Tibial nerve (tissue), 3 donors: ENCODE data around the gene GPR171.

Experiments used
- POLR2A ChIP-seq, 2 donors: fragments of 450-650 bp; IDR thresholded peaks; one replicate each; pipeline ENCODE4 v1.6.1; 2017; ENCODE audit warnings: antibody characterized with exemption in 2 of 2, mild to moderate bottlenecking in 2 of 2, moderate library complexity in 2 of 2
- TF ChIP-seq, protein P1 (sequence below), 5 experiments: fragments of 200-600 bp in 3 of 5; fragments of 450-650 bp in 2 of 5; sonication (generic) in 3 of 5; IDR thresholded peaks; one replicate each; pipeline ENCODE4 v1.5.1; 2016 to 2019; ENCODE audit warnings: antibody characterized with exemption in 5 of 5, mild to moderate bottlenecking in 3 of 5, moderate library complexity in 2 of 5

GRCh38 chr3:151175952-151176351, 27.1 kb downstream of the GPR171 start:
- TF ChIP-seq, protein P1, sequence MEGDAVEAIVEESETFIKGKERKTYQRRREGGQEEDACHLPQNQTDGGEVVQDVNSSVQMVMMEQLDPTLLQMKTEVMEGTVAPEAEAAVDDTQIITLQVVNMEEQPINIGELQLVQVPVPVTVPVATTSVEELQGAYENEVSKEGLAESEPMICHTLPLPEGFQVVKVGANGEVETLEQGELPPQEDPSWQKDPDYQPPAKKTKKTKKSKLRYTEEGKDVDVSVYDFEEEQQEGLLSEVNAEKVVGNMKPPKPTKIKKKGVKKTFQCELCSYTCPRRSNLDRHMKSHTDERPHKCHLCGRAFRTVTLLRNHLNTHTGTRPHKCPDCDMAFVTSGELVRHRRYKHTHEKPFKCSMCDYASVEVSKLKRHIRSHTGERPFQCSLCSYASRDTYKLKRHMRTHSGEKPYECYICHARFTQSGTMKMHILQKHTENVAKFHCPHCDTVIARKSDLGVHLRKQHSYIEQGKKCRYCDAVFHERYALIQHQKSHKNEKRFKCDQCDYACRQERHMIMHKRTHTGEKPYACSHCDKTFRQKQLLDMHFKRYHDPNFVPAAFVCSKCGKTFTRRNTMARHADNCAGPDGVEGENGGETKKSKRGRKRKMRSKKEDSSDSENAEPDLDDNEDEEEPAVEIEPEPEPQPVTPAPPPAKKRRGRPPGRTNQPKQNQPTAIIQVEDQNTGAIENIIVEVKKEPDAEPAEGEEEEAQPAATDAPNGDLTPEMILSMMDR (IDR thresholded peaks at IDR 0.05): no peak
- no peak for TF ChIP-seq POLR2A (IDR thresholded peaks at IDR 0.05)
